GM19328 (cell line): ENCODE results near the gene DNAH10.

Experiments
- ATAC-seq: cut with Tn5 transposase; IDR thresholded peaks from one replicate; pipeline ENCODE4 v1.9.1; 2021; ENCODE audit warnings: mild to moderate bottlenecking, moderate library complexity; ENCODE audit not compliant: unreplicated experiment

The DNAH10 gene

GRCh38 chr12:123761841-123762714 is at the start of gene DNAH10:
Gene DNAH10 (plus strand): TSS chr12:123762301. CDS start chr12:123762337, 36 bp downstream.
- ATAC-seq, result peak; percentile 66

DNA sequence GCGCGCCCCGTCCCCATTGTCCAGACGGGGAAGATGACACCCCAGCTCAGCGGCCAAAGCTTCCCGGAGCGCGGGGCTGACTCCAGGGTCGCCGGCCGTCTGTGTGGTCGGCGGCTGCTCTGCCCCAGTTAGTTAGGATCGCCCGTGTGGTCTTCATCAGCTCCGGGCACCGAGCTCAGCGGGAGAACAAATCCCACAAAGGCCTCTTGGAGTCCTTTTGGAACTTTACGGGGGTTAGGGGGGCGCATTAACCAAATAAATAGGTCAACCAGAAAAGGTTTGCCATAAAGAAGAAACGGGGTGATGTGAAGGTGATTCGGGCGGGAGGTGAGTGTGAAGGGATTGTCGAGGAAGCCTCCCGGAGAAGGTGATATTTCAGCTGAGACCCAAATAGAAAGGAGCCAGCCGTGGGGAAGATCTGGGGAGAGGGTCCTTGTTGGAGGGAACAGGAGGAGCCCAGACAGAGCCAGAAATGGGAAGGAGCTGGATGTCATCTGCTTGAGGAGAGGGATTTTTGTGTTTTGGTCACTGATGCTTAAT is 49.3 kb upstream of the DNAH10 start:
- ATAC-seq, result peak; percentile 15

GRCh38 chr12:123713398-123713797 is 48.7 kb upstream of the DNAH10 start:
- ATAC-seq, result no peak

GRCh38 chr12:123713823-123714585 is 48.1 kb upstream of the DNAH10 start:
- no peak for ATAC-seq

DNA sequence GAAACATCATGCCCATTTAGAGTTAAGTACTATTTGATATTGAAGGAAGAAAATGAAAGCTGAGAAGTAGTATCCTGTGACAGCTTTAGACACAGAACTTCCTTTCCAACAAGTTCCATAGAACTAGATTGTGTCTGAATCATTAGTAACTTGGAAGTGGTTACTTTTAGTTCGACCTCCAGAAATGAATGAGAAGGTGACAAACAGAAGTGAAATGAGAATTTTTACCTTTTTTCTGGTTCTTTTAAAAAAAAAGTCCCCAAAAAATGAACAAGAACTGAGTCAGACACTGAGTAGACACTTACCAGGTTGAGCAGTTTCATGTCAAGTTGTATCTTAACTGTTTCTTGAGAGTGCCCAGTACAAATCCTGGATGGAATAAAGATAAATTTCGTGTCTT is 46.9 kb upstream of the DNAH10 start:
- no peak for ATAC-seq

GRCh38 chr12:123717350-123717749 is 44.8 kb upstream of the DNAH10 start:
- ATAC-seq, result no peak

GRCh38 chr12:123720141-123720814 is 41.8 kb upstream of the DNAH10 start:
- ATAC-seq, result no peak

DNA sequence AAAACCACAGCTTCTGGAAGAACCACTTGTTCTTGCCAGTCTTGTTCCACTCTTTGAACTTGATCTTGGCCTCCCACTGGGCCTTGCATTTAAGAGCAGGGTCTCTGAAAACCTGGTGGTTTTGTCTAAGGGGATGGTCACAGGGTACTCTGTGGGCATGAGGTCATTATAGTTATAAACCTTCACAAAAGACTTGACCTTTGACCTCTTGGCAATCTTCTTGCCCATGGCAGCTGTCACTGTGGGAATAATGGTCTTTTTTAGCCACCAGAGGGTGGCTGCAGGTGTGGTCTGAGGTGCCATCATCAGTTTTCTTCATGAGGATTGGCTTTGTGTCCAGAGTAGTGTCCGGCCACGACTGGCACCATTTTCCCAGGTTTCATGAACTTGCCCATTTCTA is 40.9 kb upstream of the DNAH10 start:
- ATAC-seq, result no peak

DNA sequence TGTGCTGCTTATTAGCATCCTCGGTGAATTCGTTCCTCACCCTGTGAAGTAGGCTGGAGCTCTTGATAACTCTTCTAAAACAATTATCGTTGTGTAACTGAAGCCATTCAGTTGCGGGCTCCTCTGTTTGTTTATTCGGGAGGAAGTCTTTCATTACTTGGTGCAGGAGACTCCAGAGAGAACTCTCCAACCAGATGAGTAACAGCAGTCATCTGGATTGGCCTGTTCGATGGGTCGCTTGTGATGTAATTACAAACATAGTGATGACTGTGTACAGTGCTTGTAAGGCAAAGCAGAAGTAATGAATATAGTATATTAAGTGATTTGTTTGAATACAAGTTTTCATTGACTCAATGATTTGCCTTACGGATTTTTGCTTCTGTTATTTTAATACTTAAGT is 39.1 kb upstream of the DNAH10 start:
- ATAC-seq, result no peak

GRCh38 chr12:123723765-123724164 is 38.3 kb upstream of the DNAH10 start:
- no peak for ATAC-seq

DNA sequence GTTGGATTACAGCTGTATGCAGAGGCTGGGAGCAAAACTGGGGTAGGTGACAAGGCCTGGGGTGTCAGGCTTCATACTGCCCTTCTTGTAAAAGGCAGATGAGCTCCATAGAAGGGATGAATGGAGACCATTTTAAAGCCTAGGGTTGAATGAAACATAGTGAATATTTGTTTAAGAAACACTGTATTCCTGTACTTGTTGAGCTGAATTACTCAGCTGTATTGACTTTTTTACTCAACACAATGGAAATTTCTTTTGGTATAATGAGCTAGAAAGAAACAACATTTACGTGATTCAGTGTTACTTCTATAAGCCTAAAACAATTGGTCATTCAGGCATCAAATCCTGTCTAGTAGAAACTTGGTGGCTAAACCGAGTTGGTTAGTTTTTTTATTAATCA is 35.9 kb upstream of the DNAH10 start:
- ATAC-seq, result no peak

DNA sequence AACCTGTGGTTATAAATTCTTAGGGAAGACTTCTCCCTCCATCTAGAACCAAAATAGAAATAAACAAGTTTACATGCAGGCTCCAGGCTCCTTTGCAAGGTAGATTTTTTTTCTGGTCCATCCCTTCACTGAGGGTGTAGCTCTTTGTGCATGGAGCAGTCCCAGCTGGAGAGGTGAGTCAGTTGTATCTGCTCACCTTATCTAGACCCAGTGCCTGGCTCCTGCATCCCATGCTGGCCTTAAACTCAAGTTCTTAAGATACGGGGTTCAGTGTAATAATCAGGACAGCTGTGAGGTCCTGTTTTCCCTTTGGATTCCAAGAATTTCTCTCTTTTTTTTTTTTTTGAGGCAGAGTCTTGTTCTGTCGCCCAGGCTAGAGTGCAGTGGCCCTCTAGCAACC is 35.1 kb upstream of the DNAH10 start:
- ATAC-seq, result no peak

DNA sequence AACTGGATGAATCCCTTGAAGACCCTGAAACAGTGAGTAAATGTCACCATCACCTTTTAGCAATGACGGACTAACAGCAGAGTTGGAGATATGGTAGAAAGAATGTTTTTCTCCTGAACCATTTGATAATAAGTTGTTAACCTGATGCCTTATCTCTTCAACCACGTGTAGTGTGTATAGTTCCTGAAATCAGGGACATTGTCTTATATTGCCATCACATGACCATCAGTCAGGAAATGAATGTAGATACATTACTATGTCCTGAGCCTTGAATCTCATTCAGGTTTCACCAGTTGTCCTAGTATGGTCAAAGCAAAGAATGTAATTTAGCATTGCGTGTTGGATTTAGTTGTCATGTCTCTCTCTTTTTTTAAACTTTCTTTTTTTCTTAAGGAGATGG is 34.2 kb upstream of the DNAH10 start:
- no peak for ATAC-seq

- no peak for ATAC-seq
These were observed 30.5 kb upstream of the DNAH10 start for GRCh38 chr12:123731596-123731995.

DNA sequence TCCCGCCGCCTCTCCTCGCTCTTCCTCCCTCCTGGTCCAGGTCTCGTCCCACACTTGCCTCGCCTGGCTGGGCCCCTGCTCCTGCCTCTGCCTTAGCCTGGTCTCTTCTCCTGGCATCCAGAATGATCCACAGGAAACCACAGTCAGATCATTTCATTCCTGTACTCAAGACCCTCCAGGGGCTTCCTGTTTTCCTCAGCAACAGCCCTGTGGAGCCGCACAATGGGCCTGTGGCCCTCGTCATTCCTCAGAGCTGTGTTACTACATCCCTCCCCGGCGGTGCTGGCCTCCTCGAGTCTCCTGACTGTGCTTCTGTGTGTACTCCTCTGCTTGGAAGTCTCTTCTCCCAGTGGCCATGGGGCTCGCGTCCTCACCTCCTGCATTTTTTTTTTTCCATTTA is 29.9 kb upstream of the DNAH10 start:
- no peak for ATAC-seq

DNA sequence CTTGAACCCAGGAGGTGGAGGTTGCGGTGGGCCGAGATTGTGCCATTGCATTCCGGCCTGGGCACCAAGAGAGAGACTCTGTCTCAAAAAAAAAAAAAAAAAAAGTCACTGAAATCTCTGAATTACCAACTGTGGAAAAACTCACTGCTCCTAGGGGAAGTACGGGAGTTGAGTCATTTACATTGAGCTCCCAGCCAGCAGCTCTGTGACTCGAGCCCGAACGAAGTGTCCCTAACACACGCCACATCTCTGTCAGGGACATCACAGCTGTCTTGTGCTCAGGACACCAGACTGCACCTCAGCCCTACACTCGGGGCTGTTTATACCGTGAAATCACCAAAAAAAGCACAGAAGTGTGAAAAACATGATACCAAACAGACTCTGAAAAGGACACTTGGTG is 28.9 kb upstream of the DNAH10 start:
- no peak for ATAC-seq

GRCh38 chr12:123734268-123734667 is 27.8 kb upstream of the DNAH10 start:
- ATAC-seq, result no peak

GRCh38 chr12:123741937-123742572 is 20.0 kb upstream of the DNAH10 start:
- no peak for ATAC-seq

- ATAC-seq, result no peak
These were observed 19.1 kb upstream of the DNAH10 start for GRCh38 chr12:123743002-123743401.

DNA sequence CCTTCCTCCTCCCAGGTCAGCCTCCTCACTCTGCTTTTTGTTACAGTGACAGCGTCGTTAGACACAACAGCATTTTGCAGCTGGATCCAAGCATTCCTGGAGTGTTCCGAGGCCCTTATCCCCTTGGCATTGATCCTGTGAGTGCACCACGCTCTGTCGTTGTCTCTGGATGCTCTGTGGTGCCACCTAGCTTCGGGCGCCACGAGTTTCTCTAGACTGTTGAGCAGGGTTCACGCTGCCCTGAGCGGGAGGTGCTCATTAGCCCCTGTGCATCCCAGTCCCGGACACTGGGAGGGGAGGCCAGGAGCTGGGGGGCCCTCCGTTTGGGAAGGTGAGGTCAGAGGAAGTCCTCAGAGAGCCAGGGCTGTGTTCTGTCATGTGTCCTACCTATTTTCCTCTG is 17.3 kb upstream of the DNAH10 start:
- ATAC-seq, result no peak

DNA sequence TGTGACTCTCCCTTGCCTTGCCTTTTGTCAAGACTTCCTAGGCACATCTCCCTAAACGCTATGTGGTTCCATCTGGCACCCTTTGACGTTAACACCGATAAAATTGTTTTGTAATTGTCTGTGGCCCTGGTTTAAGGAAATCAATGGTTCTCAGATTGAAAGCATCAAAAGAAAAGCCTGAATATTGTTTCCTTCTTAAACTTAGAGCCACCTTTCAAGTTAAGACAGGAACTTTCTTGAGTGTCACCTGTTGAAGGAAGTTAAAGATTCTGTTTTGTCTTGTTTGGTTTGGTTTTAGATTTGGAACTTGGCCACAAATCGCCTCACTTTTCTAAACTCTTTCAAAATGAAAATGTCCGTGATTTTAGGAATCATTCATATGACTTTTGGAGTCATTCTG is 14.8 kb upstream of the DNAH10 start:
- no peak for ATAC-seq
